ENCODE data around the gene SEPTIN1.

SEPTIN1 gene

DNA sequence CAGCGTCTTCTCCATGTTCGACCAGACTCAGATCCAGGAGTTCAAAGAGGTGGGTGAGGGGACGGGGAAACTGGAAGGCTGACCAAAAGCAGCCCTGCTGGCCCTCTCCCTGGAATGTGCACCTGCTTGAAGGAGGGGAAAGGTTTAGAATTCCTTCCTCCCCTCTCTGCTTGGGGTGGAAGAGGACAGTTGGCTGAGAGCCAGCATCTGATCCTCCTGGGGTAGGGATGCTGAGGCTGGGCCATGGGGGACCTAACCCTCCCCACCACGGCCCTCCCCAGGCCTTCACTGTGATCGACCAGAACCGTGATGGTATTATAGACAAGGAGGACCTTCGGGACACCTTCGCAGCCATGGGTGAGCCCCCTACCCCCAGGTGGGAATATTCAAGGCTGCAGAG, 6.5 kb downstream of the SEPTIN1 start:
- no peak for DNase-seq

DNA sequence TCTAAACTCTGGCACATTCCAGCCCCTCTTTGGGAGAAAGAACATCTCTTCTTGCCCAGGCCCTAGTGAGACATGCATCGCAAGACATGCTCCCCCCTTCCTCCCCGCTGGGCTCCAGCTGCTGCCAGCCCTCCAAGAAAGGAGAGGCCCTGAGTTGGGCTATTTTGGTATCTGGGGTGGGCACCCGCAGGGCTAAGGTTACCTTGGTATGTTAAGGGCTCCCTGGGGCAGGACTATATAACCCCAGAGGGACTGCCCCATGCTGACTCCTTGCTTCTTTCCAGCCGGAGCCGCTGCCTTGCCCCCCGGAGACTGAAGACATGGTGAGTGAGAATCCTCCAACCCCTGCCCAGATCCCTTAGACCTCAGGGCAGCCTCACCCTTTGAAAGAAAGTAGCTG, 7.8 kb downstream of the SEPTIN1 start, which contains the start of gene MYL11:
Gene MYL11 (plus strand): TSS at position 265 of the 400 bp plus-strand sequence. CDS start 56 bp downstream, at position 321.
- DNase-seq: no peak

DNA sequence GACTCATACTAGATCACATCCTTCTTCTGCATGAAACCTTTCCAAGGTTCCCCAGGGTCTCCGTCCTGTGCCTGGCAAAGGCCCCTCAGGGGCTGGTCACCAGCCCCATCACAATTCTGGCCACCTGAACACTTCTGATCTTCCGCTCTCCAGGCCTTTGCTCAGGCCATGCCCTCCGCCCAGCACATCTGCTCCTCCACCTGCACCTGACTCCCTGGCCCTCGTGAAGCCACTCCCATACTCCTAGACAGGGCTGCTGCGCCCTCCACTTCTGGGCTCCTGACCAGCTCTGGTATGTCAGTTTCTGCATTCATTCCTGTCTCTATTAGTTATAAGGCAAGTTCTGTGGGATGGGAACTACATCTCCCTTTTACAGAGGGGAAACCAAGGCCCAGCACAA, 9.6 kb downstream of the SEPTIN1 start:
- DNase-seq: no peak

GRCh38 chr16:30372038-30372712, 10.2 kb downstream of the SEPTIN1 start:
- no peak for DNase-seq

DNA sequence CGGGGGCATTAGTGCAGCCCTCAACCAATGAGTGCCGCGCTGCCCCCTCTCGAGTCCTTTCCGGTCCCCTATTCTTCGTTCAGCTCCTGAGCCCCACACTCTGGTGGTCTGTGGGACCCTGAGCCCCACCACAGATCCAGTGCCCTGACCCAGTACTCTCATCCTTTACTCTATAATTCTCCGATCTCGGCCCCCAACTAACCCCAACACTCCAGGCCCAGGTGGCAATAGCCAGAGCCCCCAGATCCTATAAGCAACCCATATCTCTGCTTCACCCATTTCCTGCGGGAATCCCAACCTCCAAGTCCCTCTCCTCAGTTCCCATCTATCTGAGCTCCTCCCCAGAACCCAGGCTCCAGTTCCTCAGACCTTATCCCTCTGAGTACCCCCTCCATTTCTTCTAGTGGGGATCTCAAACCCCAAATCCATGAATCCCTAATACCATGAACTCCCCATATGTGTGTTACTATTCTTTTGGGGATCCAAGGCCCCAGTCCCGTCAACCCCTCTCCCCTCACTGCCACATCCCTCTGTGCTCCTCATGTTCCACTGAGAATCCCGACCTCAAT, 11.0 kb downstream of the SEPTIN1 start:
- no peak for DNase-seq

DNA sequence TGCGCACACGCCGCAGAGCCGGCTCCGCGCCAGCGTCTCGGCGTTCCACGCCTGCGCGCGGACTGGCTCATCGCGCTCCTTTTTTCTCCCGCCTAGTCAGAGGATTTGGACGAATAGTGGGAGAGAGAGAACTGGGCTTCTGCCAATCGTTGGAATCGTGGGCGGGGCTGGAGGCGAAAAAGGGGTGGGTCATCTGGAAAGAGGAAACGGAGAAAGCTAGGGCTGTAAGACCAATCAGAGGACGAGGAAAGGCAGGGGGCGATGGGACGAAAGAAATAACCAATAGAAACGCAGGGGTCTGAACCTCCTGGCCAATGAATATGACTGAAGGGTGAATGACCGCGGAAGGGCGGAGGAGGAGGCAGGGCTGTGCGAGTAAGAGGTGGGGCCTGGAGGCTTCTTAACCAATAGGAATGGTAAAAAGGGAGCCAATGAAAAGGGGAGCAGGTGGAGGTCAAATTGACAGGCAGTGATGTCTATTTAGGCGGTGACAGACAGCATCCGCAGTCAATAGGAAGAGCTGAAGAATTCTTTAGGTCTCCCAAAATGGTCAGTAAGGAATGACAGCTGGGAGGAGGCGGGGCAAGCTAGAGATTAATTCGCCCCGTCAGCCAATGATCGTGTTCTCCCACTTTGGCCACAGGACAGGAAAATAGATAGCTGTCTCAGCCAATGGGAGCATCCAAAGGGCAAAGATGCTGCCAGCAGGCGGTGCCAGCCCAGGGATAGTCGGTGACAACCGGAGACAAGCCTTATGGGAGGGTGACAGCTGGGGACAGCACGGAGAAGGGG, 11.7 kb downstream of the SEPTIN1 start, which contains the start of gene TBC1D10B:
Gene TBC1D10B (minus strand): TSS at position 39 of the 792 bp plus-strand sequence. CDS start 311 bp downstream, outside the sequence.
- peak; percentile 97 to 98 for DNase-seq

DNA sequence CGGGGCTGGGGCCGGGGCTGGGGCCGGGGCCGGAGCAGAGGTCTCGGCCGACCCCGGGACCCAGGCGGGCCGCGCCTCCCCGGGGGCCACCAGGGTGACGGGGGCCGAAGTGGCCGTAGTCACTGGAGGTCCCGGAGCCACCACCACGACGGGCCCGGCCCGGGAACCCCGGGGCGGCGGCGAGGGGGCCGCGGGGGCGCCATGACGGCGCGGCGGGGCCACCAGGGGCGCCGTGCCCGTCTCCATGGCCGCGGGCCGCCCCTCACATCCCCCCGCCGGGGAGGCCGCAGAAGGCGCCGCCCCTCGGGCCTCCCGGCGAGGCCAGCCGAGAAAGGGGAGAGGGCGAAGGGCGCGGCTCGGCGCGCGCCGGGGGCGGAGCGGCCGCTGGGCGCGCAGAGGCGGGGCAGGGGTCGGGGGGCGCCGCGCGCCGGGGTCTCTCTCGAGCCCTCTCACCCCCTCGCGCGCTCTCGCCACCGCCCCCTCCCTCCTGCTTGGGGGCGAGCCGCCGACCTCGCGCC, 12.4 kb downstream of the SEPTIN1 start:
- DNase-seq: no peak

DNA sequence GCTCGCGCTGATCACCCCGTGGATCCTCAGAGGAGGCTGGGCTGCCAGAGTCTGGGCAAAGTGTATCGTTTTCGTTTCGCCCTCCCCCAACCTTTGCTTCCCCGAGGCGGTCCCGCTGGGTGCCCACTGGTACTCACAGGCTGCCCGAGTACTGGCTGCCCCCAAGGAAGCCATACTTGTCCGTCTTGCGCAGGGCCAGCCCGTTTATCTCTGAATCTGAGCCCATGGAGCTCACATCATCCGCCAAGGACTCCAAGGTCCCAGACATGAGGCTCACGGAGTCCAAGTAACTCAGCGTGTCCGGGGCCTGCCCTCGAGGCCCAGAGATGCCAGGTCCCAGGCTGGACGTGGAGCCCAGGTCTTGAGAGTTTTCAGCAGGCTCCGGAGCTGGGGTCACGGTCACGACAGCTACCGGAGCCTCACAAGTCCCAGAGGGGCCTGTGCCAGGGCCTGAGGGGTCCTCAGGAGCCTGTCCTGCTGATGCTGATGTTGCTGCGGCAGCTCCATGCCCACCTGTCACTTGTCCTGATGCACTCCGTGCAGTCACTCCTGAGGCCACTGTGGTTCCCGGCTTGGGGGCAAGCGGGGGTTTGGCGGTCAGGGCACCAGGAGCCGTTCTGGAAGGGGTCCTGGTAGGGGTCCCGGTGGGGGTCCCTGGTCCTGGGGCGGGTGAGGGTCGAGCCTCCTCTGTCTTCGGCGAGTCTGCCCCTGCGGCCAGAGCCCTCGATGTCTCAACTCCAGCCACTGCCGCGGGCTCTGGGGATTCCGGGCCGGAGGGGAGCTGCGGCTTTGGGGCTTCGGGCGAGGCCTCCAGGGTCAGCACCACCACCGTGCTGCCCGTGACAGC, 13.0 kb downstream of the SEPTIN1 start:
- DNase-seq: peak in 1 of 2 donors; percentile 34

DNA sequence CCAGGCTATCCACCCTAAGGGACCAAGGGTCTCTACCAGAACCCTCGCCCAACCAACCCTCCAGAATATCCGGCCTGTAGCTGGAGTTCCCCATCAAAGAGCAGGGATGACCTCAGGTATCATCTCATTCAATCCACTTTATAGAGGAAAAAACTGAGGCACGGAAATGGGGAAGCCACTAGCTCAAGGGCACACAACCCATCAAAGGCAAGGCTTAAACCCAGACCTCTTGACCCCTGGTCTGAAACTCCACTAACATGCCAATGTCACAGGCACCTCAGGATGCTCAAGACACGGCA, 13.6 kb downstream of the SEPTIN1 start:
- DNase-seq: no peak

DNA sequence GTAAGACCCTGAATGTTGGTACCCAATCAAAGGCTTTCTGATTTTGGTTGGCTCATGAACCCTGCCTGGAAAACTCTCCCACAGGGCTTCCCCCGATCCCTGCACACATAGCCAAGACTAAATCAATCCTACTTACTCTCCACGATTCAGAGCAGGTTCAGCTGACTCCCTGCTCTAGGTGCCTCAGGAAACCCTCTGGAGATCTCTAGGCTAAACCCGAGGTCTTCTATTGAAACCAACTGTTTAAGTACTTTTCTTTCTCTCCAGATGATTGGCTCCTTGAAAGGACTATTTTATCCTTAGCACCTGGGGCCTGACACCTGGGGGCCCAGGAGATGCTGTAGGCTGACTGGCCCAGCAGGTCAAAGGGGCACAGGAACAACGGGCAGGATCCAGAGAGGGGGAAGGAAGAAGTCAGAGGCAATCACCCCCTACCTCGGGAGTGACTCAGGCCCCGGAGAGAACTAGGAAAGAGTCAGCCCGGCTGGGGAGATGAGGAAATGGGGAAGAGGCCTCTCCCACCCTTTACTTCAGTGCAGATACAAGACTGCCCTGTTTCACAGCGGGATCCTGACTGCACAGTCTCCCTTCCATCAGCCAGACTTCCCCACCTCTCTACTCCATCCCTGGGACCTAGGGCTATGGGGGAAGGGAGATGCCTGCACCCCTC, 14.1 kb downstream of the SEPTIN1 start:
- no peak for DNase-seq

GRCh38 chr16:30367349-30368009, 14.9 kb downstream of the SEPTIN1 start:
- DNase-seq: no peak

DNA sequence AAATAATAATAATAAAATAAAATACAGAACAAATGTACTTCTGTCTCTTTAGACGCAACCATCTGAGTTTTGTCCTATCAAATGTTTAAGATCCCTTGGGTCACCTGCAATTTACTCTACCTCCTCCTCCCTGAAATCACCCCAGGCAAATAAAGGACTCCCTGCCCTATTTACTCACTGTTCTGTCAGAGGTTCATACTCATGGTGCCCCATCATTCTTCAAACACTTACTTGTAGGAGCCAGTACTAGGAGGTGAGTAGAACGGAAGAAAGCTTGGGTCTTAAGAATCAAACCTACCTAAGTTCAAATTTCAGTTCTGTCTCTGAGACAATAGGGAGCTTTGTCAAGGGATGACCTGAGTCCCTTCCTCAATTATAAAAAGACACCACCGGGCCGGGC, 15.8 kb downstream of the SEPTIN1 start:
- no peak for DNase-seq

DNA sequence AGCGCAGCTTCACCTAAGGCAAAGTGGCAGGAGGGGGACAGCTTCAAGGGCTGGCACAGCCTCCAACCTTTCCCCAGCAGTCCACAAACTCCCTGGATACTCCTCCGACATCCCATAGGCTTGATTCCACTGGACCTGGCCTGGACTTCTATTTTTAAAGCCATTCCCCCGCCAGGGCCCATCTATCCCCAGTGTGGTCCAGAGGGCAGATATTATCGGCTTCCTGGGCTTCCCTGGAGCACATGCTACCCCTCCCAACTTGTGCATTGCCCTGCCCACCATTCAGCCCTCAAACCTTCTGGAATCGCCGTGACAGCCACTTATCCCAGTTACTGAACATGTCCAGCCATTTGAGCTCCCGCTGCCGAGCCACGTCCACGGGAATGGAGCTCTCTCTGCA, 17.2 kb downstream of the SEPTIN1 start:
- DNase-seq: no peak

DNA sequence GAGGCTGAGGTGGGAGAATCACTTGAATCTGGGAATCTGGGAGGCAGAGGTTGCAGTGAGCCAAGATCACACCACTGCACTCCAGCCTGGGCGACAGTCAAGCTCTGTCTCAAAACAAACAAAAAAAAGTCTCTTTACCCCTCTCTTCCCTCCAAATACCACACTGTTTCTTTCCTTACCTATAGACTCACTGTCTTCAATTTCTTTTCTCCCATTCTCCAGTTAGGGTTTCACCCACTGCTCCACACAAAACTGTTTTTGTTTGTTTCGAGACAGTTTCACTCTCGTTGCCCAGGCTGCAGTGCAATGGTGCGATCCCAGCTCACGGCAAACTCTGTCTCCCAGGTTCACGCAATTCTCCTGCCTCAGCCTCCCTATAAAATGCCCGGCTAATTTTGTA, 21.2 kb downstream of the SEPTIN1 start:
- no peak for DNase-seq

DNA sequence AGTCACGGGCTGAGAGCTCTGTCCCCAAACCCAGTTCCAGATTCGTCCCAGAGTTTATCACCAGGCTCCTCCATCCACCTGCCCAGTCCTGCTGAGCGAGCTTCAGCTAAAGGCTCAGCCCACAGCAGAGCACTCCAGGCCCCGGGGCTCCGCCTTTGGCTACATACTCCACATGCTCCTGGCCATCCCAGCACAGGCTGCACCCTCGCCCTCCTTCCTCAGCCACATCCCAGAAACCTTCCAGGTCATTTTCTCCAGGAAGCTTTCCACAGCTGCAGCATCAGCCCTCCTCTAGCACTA, 22.5 kb downstream of the SEPTIN1 start:
- DNase-seq: no peak

- DNase-seq: no peak
Observed at GRCh38 chr16:30358990-30359870, 23.1 kb downstream of the SEPTIN1 start.

DNA sequence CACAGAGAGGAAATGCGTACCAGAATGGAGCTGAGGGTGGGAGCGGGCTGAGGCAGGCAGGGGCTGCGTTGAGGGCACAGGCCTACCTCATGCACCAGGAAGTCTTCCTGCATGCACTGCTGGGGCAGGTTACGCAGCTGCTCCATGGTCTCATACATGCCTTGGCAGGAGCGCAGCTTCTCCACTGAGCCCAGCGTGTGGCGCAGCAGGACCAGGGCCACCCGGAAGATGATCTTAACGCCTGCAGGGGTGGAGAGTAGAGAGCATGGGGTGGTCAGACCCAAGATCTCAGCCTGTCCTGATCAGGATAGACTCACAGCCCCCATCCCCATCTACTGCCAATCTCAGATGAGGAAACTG, 23.8 kb downstream of the SEPTIN1 start:
- no peak for DNase-seq

GRCh38 chr16:30357715-30358576, 24.4 kb downstream of the SEPTIN1 start:
- no peak for DNase-seq

DNA sequence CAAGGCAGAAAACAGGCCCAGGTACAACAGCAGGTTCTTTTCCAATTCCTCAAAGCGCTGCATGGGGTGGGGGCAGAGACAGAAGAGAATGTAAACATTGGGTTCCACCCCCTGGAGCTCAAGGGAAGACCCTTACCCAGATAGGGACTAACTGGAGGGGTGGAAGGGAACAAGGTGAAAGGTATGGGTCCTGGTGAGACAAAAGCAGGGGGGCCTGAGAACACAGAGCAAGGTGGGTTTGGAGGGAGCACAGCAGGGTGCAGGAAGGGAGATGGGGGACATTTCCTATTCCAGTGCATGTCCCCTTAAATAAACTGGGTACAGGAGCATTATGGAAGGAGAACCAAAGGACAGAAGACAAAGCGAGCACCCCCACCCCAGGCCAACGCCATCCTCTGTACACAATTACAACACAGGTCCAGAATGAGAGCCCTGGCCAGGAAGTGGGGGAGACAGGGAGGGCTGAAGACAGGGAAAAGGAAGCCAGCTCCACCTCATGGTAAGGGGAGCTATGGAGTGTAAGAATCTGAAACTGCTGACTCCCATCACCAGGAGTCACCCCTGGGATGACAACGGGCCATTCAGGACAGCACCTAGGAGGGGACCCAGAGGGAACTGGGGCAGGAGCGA, 25.2 kb downstream of the SEPTIN1 start:
- no peak for DNase-seq

Measured in stimulated activated CD4-positive, alpha-beta T cell treated with anti-CD3 and anti-CD28 coated beads, Interleukin-2, amount 100 ng/mL, for 24 hours (primary cell).